ENCODE results near the gene SMAD7.

DNA sequence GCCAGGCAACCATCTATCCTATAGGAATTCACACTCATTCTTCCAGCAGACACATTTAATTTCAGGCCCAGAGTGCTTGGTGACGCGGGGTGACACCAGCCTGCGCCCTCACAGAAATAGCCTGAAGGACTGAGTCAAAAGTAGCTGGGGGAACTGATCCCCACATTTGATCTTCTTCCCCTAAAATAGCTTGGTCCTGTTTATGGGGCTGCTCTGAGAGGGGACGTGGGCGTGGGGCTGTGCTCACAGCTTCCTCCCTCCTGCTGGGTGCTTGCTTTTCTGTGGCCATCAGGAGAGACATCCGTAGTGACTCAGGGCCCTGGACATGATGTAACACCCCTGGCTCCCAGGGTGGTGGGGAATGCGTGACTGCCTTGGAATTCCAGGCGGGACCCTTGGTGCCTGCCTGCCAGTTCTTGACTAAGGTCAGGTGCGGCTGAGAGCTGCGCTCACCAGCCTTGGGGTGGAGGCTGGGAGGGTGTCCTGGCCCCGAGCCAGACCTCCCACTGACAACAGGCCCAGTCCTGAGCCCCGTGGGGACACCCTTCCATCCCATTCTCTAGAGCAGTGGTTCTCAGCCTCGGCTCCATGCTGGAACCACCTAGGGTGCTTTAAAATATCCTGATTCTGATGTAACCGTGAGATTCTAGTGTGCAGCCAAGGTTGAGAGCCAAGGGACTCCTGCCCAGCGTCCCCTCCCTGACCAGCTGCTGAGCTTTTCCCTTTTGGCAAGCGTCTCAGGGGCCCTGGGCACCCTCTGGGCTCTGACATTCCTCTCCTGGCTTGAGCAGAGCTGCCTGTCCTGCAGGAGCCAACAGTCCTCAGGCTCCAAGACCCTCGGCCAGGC lies 47.4 kb upstream of the SMAD7 start:
- TF ChIP-seq CTCF (IDR thresholded peaks at IDR 0.05) (peak in 1 of 6 experiments; percentile 6), POLR2A (IDR thresholded peaks at IDR 0.05) (peak in 1 of 2 donors; percentile 52)

All from thyroid gland (tissue), 4 donors.